HEK293 (cell line): ENCODE measurements around the gene ABCA3.

Experiments used
- BCL11B ChIP-seq: fragments of 450-650 bp; formaldehyde crosslinking; IDR thresholded peaks from 2 replicates; pipeline ENCODE4 v1.5.1; 2016; ENCODE audit warnings: low read depth, missing biosample characterization, missing genetic modification characterization
- KLF9 ChIP-seq: fragments of 450-650 bp; formaldehyde crosslinking; IDR thresholded peaks from 2 replicates; pipeline ENCODE4 v1.5.1; 2016; ENCODE audit warnings: missing biosample characterization, missing genetic modification characterization, low read depth
- YY1 ChIP-seq: fragments of 450-650 bp; formaldehyde crosslinking; IDR thresholded peaks from 2 replicates; pipeline ENCODE4 v1.5.1; 2018; ENCODE audit warnings: missing biosample characterization, missing genetic modification characterization
- ZBTB1 ChIP-seq: fragments of 450-650 bp; formaldehyde crosslinking; IDR thresholded peaks from 2 replicates; pipeline ENCODE4 v1.5.1; 2016; ENCODE audit warnings: missing biosample characterization, missing genetic modification characterization
- ZEB2 ChIP-seq: fragments of 450-650 bp; formaldehyde crosslinking; IDR thresholded peaks from 2 replicates; pipeline ENCODE4 v1.5.1; 2016; ENCODE audit warnings: missing biosample characterization, missing genetic modification characterization
- ZFP37 ChIP-seq: fragments of 450-650 bp; formaldehyde crosslinking; IDR thresholded peaks from 2 replicates; pipeline ENCODE4 v1.5.1; 2016; ENCODE audit warnings: missing biosample characterization, missing genetic modification characterization
- ZNF155 ChIP-seq: fragments of 450-650 bp; formaldehyde crosslinking; IDR thresholded peaks from 2 replicates; pipeline ENCODE4 v1.5.1; 2016; ENCODE audit warnings: missing biosample characterization, missing genetic modification characterization
- ZNF174 ChIP-seq: fragments of 450-650 bp; formaldehyde crosslinking; IDR thresholded peaks from 2 replicates; pipeline ENCODE4 v1.5.0; 2017; ENCODE audit warnings: missing biosample characterization, mild to moderate bottlenecking, missing genetic modification characterization
- ZNF214 ChIP-seq: fragments of 450-650 bp; formaldehyde crosslinking; IDR thresholded peaks from 2 replicates; pipeline ENCODE4 v1.5.1; 2017; ENCODE audit warnings: missing biosample characterization, mild to moderate bottlenecking, missing genetic modification characterization, borderline replicate concordance
- ZNF302 ChIP-seq: fragments of 450-650 bp; formaldehyde crosslinking; IDR thresholded peaks from 2 replicates; pipeline ENCODE4 v1.5.1; 2016; ENCODE audit warnings: missing biosample characterization, missing genetic modification characterization, low read depth
- ZNF777 ChIP-seq: fragments of 450-650 bp; formaldehyde crosslinking; IDR thresholded peaks from 2 replicates; pipeline ENCODE4 v1.5.1; 2017; ENCODE audit warnings: missing biosample characterization, missing genetic modification characterization, borderline replicate concordance
- TF ChIP-seq, protein P1 (sequence below): fragments of 450-650 bp; formaldehyde crosslinking; IDR thresholded peaks from 2 replicates; pipeline ENCODE4 v1.5.1; 2016; ENCODE audit warnings: missing biosample characterization, missing genetic modification characterization

DNA sequence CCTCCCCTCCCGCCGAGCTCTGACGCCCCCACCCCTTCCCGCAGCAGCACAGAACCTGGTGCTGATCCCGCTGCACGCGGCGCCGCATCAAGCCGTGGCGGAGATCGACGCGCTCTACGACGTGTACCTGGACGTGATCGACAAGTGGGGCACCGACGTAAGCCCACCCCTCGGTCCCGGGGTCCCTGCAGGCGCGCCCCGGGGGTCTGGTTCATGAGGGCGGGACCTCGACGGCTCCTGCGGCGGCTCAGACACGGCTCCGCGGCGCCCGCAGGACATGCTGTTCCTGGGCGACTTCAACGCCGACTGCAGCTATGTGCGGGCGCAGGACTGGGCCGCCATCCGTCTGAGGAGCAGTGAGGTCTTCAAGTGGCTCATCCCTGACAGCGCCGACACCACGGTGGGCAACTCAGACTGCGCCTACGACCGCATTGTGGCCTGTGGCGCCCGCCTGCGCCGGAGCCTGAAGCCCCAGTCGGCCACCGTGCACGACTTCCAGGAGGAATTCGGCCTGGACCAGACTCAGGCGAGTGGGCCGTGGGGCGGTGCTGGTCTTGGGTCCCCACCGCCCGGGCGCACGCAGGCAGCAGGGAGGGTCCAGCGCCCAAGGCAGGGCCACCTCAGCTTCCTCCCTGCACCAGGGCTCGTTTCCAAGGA lies 102.9 kb downstream of the ABCA3 start:
- no peak for TF ChIP-seq ZBTB1 (tag by site-specific recombination)
- no peak for TF ChIP-seq ZNF777 (tag by site-specific recombination)
- no peak for TF ChIP-seq ZNF302 (tag by site-specific recombination)
- TF ChIP-seq ZNF155 (tag by site-specific recombination): no peak
- no peak for TF ChIP-seq ZNF174 (tag by site-specific recombination)
- TF ChIP-seq, protein P1, sequence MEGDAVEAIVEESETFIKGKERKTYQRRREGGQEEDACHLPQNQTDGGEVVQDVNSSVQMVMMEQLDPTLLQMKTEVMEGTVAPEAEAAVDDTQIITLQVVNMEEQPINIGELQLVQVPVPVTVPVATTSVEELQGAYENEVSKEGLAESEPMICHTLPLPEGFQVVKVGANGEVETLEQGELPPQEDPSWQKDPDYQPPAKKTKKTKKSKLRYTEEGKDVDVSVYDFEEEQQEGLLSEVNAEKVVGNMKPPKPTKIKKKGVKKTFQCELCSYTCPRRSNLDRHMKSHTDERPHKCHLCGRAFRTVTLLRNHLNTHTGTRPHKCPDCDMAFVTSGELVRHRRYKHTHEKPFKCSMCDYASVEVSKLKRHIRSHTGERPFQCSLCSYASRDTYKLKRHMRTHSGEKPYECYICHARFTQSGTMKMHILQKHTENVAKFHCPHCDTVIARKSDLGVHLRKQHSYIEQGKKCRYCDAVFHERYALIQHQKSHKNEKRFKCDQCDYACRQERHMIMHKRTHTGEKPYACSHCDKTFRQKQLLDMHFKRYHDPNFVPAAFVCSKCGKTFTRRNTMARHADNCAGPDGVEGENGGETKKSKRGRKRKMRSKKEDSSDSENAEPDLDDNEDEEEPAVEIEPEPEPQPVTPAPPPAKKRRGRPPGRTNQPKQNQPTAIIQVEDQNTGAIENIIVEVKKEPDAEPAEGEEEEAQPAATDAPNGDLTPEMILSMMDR (tag by site-specific recombination): no peak
- TF ChIP-seq YY1 (tag by site-specific recombination): no peak
- no peak for TF ChIP-seq BCL11B
- no peak for TF ChIP-seq ZEB2 (tag by site-specific recombination)
- no peak for TF ChIP-seq KLF9 (tag by site-specific recombination)
- no peak for TF ChIP-seq ZNF214
- no peak for TF ChIP-seq ZFP37 (tag by site-specific recombination)
